Measurements from ENCODE around the gene MMP17.

The MMP17 gene

GRCh38 chr12:131848753-131849152, 20.6 kb downstream of the MMP17 start:
- Histone ChIP-seq H3K4me3 (ENCODE audit: insufficient read depth in 1 of 2, low read depth in 1 of 2, low read length in 2 of 2) (no peak overlapping the region), H4K8ac (ENCODE audit: low read length) (no peak overlapping the region), H3K9ac (ENCODE audit: low read length) (no peak overlapping the region), H2BK15ac (ENCODE audit: low read depth, poor library complexity, severe bottlenecking) (no peak overlapping the region), H4K91ac (ENCODE audit: low read length) (no peak overlapping the region), H3K4me2 (ENCODE audit: low read length, poor library complexity, severe bottlenecking) (no peak overlapping the region), H3K79me1 (replicated peaks; ENCODE audit: low read length, poor library complexity, severe bottlenecking) (no peaks in the 10 kb centered on the region), H3K23ac (ENCODE audit: low read length in 2 of 2) (no peak overlapping the region), H3K4me1 (ENCODE audit: control insufficient read depth, insufficient read depth, low read depth, low read length) (peaks cover 11% of the 10 kb centered on the region), H3K14ac (ENCODE audit: low read length in 2 of 2) (no peak overlapping the region), H3K36me3 (ENCODE audit: control insufficient read depth in 1 of 2, insufficient read depth in 2 of 2, low read depth in 1 of 2, low read length in 2 of 2) (peaks cover 0 to 13% of the 10 kb centered on the region in 2 experiments), H3K27me3 (ENCODE audit: control insufficient read depth in 1 of 2, insufficient read depth in 1 of 2, low read length in 2 of 2) (no peaks in the 10 kb centered on the region), H2AFZ (ENCODE audit: low read depth, low read length) (no peak overlapping the region), H3K9me3 (ENCODE audit: control insufficient read depth, low read length) (no peaks in the 10 kb centered on the region), H2AK5ac (ENCODE audit: low read length, severe bottlenecking) (no peak overlapping the region), H3K18ac (ENCODE audit: low read depth in 1 of 2, low read length in 2 of 2) (no peak overlapping the region), H2BK12ac (ENCODE audit: low read length in 2 of 2) (no peak overlapping the region), H3K4ac (ENCODE audit: low read depth in 1 of 2, low read length in 2 of 2) (no peak overlapping the region), H2BK5ac (ENCODE audit: low read depth, low read length, poor library complexity, severe bottlenecking) (no peak overlapping the region), H2BK120ac (ENCODE audit: low read depth, low read length) (no peak overlapping the region), H3K27ac (ENCODE audit: low read length, poor library complexity, severe bottlenecking) (no peak overlapping the region)
- no peak for DNase-seq
- 94% methylated on average over 24 of the region's 24 CpGs for WGBS

GRCh38 chr12:131849700-131850553, 21.7 kb downstream of the MMP17 start:
- Histone ChIP-seq H4K91ac (ENCODE audit: low read length) (no peak overlapping the region), H3K27ac (ENCODE audit: low read length, poor library complexity, severe bottlenecking) (no peak overlapping the region), H3K27me3 (ENCODE audit: control insufficient read depth in 1 of 2, insufficient read depth in 1 of 2, low read length in 2 of 2) (peaks cover 0 to 11% of the 10 kb centered on the region in 2 experiments), H3K4me2 (ENCODE audit: low read length, poor library complexity, severe bottlenecking) (no peak overlapping the region), H2AK5ac (ENCODE audit: low read length, severe bottlenecking) (no peak overlapping the region), H3K79me1 (replicated peaks; ENCODE audit: low read length, poor library complexity, severe bottlenecking) (no peaks in the 10 kb centered on the region), H3K14ac (ENCODE audit: low read length in 2 of 2) (no peak overlapping the region), H2BK12ac (ENCODE audit: low read length in 2 of 2) (no peak overlapping the region), H3K4ac (ENCODE audit: low read depth in 1 of 2, low read length in 2 of 2) (no peak overlapping the region), H3K18ac (ENCODE audit: low read depth in 1 of 2, low read length in 2 of 2) (no peak overlapping the region), H3K9ac (ENCODE audit: low read length) (no peak overlapping the region), H3K4me1 (ENCODE audit: control insufficient read depth, insufficient read depth, low read depth, low read length) (peaks cover 11% of the 10 kb centered on the region), H3K36me3 (ENCODE audit: control insufficient read depth in 1 of 2, insufficient read depth in 2 of 2, low read depth in 1 of 2, low read length in 2 of 2) (peaks cover 0 to 9% of the 10 kb centered on the region in 2 experiments), H2BK120ac (ENCODE audit: low read depth, low read length) (no peak overlapping the region), H3K9me3 (ENCODE audit: control insufficient read depth, low read length) (no peaks in the 10 kb centered on the region), H2BK5ac (ENCODE audit: low read depth, low read length, poor library complexity, severe bottlenecking) (no peak overlapping the region), H4K8ac (ENCODE audit: low read length) (no peak overlapping the region), H2AFZ (ENCODE audit: low read depth, low read length) (no peak overlapping the region), H2BK15ac (ENCODE audit: low read depth, poor library complexity, severe bottlenecking) (no peak overlapping the region), H3K23ac (ENCODE audit: low read length in 2 of 2) (no peak overlapping the region), H3K4me3 (ENCODE audit: insufficient read depth in 1 of 2, low read depth in 1 of 2, low read length in 2 of 2) (no peak overlapping the region)
- 90% methylated on average over 47 of the region's 47 CpGs for WGBS
- DNase-seq = no peak

GRCh38 chr12:131850856-131851559, 22.8 kb downstream of the MMP17 start:
- Histone ChIP-seq H2AK5ac (ENCODE audit: low read length, severe bottlenecking) (no peak overlapping the region), H3K36me3 (ENCODE audit: control insufficient read depth in 1 of 2, insufficient read depth in 2 of 2, low read depth in 1 of 2, low read length in 2 of 2) (no peaks in the 10 kb centered on the region), H3K4me1 (ENCODE audit: control insufficient read depth, insufficient read depth, low read depth, low read length) (peaks cover 15% of the 10 kb centered on the region), H3K18ac (ENCODE audit: low read depth in 1 of 2, low read length in 2 of 2) (no peak overlapping the region), H2BK12ac (ENCODE audit: low read length in 2 of 2) (no peak overlapping the region), H3K27ac (ENCODE audit: low read length, poor library complexity, severe bottlenecking) (no peak overlapping the region), H4K8ac (ENCODE audit: low read length) (no peak overlapping the region), H3K4ac (ENCODE audit: low read depth in 1 of 2, low read length in 2 of 2) (no peak overlapping the region), H2BK15ac (ENCODE audit: low read depth, poor library complexity, severe bottlenecking) (no peak overlapping the region), H2BK5ac (ENCODE audit: low read depth, low read length, poor library complexity, severe bottlenecking) (no peak overlapping the region), H3K9me3 (ENCODE audit: control insufficient read depth, low read length) (no peaks in the 10 kb centered on the region), H3K4me3 (ENCODE audit: insufficient read depth in 1 of 2, low read depth in 1 of 2, low read length in 2 of 2) (no peak overlapping the region), H4K91ac (ENCODE audit: low read length) (no peak overlapping the region), H3K9ac (ENCODE audit: low read length) (no peak overlapping the region), H3K27me3 (ENCODE audit: control insufficient read depth in 1 of 2, insufficient read depth in 1 of 2, low read length in 2 of 2) (peaks cover 0 to 22% of the 10 kb centered on the region in 2 experiments), H2AFZ (ENCODE audit: low read depth, low read length) (no peak overlapping the region), H3K23ac (ENCODE audit: low read length in 2 of 2) (no peak overlapping the region), H3K4me2 (ENCODE audit: low read length, poor library complexity, severe bottlenecking) (no peak overlapping the region), H3K79me1 (replicated peaks; ENCODE audit: low read length, poor library complexity, severe bottlenecking) (no peaks in the 10 kb centered on the region), H3K14ac (ENCODE audit: low read length in 2 of 2) (no peak overlapping the region), H2BK120ac (ENCODE audit: low read depth, low read length) (no peak overlapping the region)
- 95% methylated on average over 41 of the region's 41 CpGs for WGBS
- no peak for DNase-seq
